ENCODE results near the gene GADD45GIP1. TPM values are rescaled to one million over a fixed set of nuclear protein-coding genes. Genes with fewer than 3 reads are reported as not detected.

The GADD45GIP1 gene
- total RNA-seq, 1 donor = 15.2 TPM

GRCh38 chr19:13003081-13003480 is 46.1 kb upstream of the GADD45GIP1 start:
- H4K20me1 ChIP-seq (ENCODE audit: insufficient read depth, low read length) = peaks cover 58% of the 10 kb centered on the region
- H3K4me3 ChIP-seq (ENCODE audit: insufficient read depth, low read length) = no peak overlapping the region
- H3K36me3 ChIP-seq (ENCODE audit: insufficient read depth, low read length) = peaks cover 12% of the 10 kb centered on the region
- H3K4me2 ChIP-seq (ENCODE audit: insufficient read depth, low read length) = no peak overlapping the region
- TF ChIP-seq CTCF (IDR thresholded peaks at IDR 0.05; ENCODE audit: extremely low read depth, low read depth, low read length) = no peak
- no peaks in the 10 kb centered on the region for H3K27me3 ChIP-seq (ENCODE audit: insufficient read depth, low read length)
- no peak overlapping the region for H3K27ac ChIP-seq (ENCODE audit: low read depth, low read length)
- no peak for DNase-seq (ENCODE audit: insufficient read length, low spot score, missing footprints)
- peaks cover 3% of the 10 kb centered on the region for H3K4me1 ChIP-seq (ENCODE audit: insufficient read depth, low read length)
- no peak overlapping the region for H2AFZ ChIP-seq (ENCODE audit: low read length)
- H3K9me3 ChIP-seq (ENCODE audit: low read depth, low read length) = no peaks in the 10 kb centered on the region
- peaks cover 97% of the 10 kb centered on the region for H3K79me2 ChIP-seq (ENCODE audit: insufficient read depth, low read length)

DNA sequence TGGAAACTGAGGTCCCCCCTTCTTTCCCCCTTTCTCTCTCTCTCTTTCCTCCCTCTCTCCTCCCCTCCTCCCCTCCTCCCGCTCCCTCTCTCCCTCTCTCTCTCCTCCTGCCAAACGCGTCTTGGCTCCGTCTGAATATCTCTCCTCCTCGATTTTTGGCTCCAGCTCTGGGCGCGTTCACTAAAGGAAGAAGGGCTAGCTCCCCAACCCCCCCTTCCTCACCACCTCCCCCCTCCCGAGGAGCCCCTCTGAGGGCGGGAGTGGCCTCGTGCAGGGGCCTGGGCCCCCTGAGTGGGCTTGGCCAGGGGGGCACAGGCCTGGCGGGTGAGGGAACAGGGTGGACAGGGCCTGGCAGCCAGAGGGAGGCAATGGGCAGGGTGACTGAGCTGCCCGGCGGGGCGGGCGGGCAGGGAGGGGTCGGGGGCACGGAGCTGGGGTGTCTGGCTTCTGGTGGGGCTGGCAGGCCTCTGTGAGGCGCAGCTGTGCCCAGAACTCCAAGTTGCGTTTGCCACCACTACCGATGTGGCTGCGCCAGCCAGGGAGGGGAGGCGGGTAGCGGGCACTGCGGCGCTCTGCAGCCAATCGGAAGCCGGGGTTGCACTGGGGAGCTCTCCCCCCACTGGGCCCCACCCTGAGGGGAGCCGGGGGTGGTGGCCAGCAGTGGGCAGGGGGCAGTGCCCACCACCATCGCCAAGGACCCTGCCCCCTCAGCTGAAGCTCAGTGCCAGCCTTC is 45.3 kb upstream of the GADD45GIP1 start:
- no peak for TF ChIP-seq CTCF (IDR thresholded peaks at IDR 0.05; ENCODE audit: extremely low read depth, low read depth, low read length)
- Histone ChIP-seq H3K4me2 (ENCODE audit: insufficient read depth, low read length) (peak overlapping the region; percentile 18), H3K27ac (ENCODE audit: low read depth, low read length) (peak overlapping the region; percentile 53), H2AFZ (ENCODE audit: low read length) (no peak overlapping the region), H3K4me1 (ENCODE audit: insufficient read depth, low read length) (peaks cover 5% of the 10 kb centered on the region), H3K79me2 (ENCODE audit: insufficient read depth, low read length) (peaks cover 97% of the 10 kb centered on the region), H4K20me1 (ENCODE audit: insufficient read depth, low read length) (peaks cover 59% of the 10 kb centered on the region), H3K27me3 (ENCODE audit: insufficient read depth, low read length) (no peaks in the 10 kb centered on the region), H3K36me3 (ENCODE audit: insufficient read depth, low read length) (peaks cover 12% of the 10 kb centered on the region), H3K4me3 (ENCODE audit: insufficient read depth, low read length) (peak overlapping the region; percentile 57), H3K9me3 (ENCODE audit: low read depth, low read length) (no peaks in the 10 kb centered on the region)
- DNase-seq (ENCODE audit: insufficient read length, low spot score, missing footprints) = no peak

- no peaks in the 10 kb centered on the region for H3K9me3 ChIP-seq (ENCODE audit: low read depth, low read length)
- peaks cover 11% of the 10 kb centered on the region for H3K4me1 ChIP-seq (ENCODE audit: insufficient read depth, low read length)
- no peak for TF ChIP-seq CTCF (IDR thresholded peaks at IDR 0.05; ENCODE audit: extremely low read depth, low read depth, low read length)
- peak overlapping the region; percentile 18 for H3K4me2 ChIP-seq (ENCODE audit: insufficient read depth, low read length)
- H3K4me3 ChIP-seq (ENCODE audit: insufficient read depth, low read length) = peak overlapping the region; percentile 57
- H2AFZ ChIP-seq (ENCODE audit: low read length) = no peak overlapping the region
- peaks cover 97% of the 10 kb centered on the region for H3K79me2 ChIP-seq (ENCODE audit: insufficient read depth, low read length)
- H3K27me3 ChIP-seq (ENCODE audit: insufficient read depth, low read length) = no peaks in the 10 kb centered on the region
- H3K27ac ChIP-seq (ENCODE audit: low read depth, low read length) = peak overlapping the region; percentile 53
- H3K36me3 ChIP-seq (ENCODE audit: insufficient read depth, low read length) = peaks cover 12% of the 10 kb centered on the region
- peaks cover 59% of the 10 kb centered on the region for H4K20me1 ChIP-seq (ENCODE audit: insufficient read depth, low read length)
- peak; percentile 94 for DNase-seq (ENCODE audit: insufficient read length, low spot score, missing footprints)
Observed at GRCh38 chr19:13001502-13002165, 44.6 kb upstream of the GADD45GIP1 start.

GRCh38 chr19:13001166-13001501 is 44.1 kb upstream of the GADD45GIP1 start:
- Histone ChIP-seq H3K9me3 (ENCODE audit: low read depth, low read length) (no peaks in the 10 kb centered on the region), H3K4me2 (ENCODE audit: insufficient read depth, low read length) (peak overlapping the region; percentile 18), H3K4me3 (ENCODE audit: insufficient read depth, low read length) (no peak overlapping the region), H3K27me3 (ENCODE audit: insufficient read depth, low read length) (no peaks in the 10 kb centered on the region), H3K79me2 (ENCODE audit: insufficient read depth, low read length) (peaks cover 97% of the 10 kb centered on the region), H2AFZ (ENCODE audit: low read length) (no peak overlapping the region), H3K36me3 (ENCODE audit: insufficient read depth, low read length) (peaks cover 12% of the 10 kb centered on the region), H3K4me1 (ENCODE audit: insufficient read depth, low read length) (peaks cover 11% of the 10 kb centered on the region), H4K20me1 (ENCODE audit: insufficient read depth, low read length) (peaks cover 54% of the 10 kb centered on the region), H3K27ac (ENCODE audit: low read depth, low read length) (no peak overlapping the region)
- no peak for TF ChIP-seq CTCF (IDR thresholded peaks at IDR 0.05; ENCODE audit: extremely low read depth, low read depth, low read length)
- DNase-seq (ENCODE audit: insufficient read length, low spot score, missing footprints) = no peak

All from osteoblast (primary cell).